Measurements from ENCODE around the gene AGBL4.

Gene AGBL4

GRCh38 chr1:48629867-48630266 lies 1393.9 kb downstream of the AGBL4 start:
- DNase-seq = no peak

- peak; percentile 72 to 83 for DNase-seq
Observed at GRCh38 chr1:48627486-48627885, 1396.3 kb downstream of the AGBL4 start.

GRCh38 chr1:48619539-48619938 lies 1404.2 kb downstream of the AGBL4 start:
- DNase-seq = no peak

GRCh38 chr1:48617252-48617651 lies 1406.5 kb downstream of the AGBL4 start:
- no peak for DNase-seq

- DNase-seq = no peak
Observed at GRCh38 chr1:48616710-48617109, 1407.0 kb downstream of the AGBL4 start.

GRCh38 chr1:48611841-48612240 lies 1411.9 kb downstream of the AGBL4 start:
- DNase-seq = no peak

- DNase-seq = peak; percentile 62 to 82
Observed at GRCh38 chr1:48610628-48611542, 1412.9 kb downstream of the AGBL4 start.

GRCh38 chr1:48608882-48609281 lies 1414.9 kb downstream of the AGBL4 start:
- no peak for DNase-seq

- DNase-seq = no peak
Observed at GRCh38 chr1:48603222-48603621, 1420.5 kb downstream of the AGBL4 start.

- no peak for DNase-seq
Observed at GRCh38 chr1:48602349-48602748, 1421.4 kb downstream of the AGBL4 start.

- no peak for DNase-seq
Observed at GRCh38 chr1:48600182-48600581, 1423.6 kb downstream of the AGBL4 start.

- no peak for DNase-seq
Observed at GRCh38 chr1:48597663-48598062, 1426.1 kb downstream of the AGBL4 start.

GRCh38 chr1:48596046-48596445 lies 1427.7 kb downstream of the AGBL4 start:
- DNase-seq = no peak

GRCh38 chr1:48595613-48596012 lies 1428.1 kb downstream of the AGBL4 start:
- DNase-seq = no peak

- DNase-seq = no peak
Observed at GRCh38 chr1:48592330-48592729, 1431.4 kb downstream of the AGBL4 start.

GRCh38 chr1:48591181-48591580 lies 1432.6 kb downstream of the AGBL4 start:
- no peak for DNase-seq

- no peak for DNase-seq
Observed at GRCh38 chr1:48588061-48588460, 1435.7 kb downstream of the AGBL4 start.

GRCh38 chr1:48582408-48582807 lies 1441.3 kb downstream of the AGBL4 start:
- no peak for DNase-seq

- no peak for DNase-seq
Observed at GRCh38 chr1:48581270-48581669, 1442.5 kb downstream of the AGBL4 start.

GRCh38 chr1:48576565-48576964 lies 1447.2 kb downstream of the AGBL4 start:
- DNase-seq = no peak

- peak; percentile 86 to 88 for DNase-seq
Observed at GRCh38 chr1:48572646-48573258, 1451.0 kb downstream of the AGBL4 start.

- DNase-seq = no peak
Observed at GRCh38 chr1:48572134-48572533, 1451.6 kb downstream of the AGBL4 start.

GRCh38 chr1:48571303-48571987 lies 1452.3 kb downstream of the AGBL4 start:
- no peak for DNase-seq

GRCh38 chr1:48570568-48570967 lies 1453.2 kb downstream of the AGBL4 start:
- DNase-seq = no peak
